ENCODE results near the gene EVI5L.
"Not testable (repeated sequence)": the region's sequence is repeated elsewhere in the genome, so short reads cannot be mapped to it uniquely, and the experiment has no call there.

EVI5L gene

DNA sequence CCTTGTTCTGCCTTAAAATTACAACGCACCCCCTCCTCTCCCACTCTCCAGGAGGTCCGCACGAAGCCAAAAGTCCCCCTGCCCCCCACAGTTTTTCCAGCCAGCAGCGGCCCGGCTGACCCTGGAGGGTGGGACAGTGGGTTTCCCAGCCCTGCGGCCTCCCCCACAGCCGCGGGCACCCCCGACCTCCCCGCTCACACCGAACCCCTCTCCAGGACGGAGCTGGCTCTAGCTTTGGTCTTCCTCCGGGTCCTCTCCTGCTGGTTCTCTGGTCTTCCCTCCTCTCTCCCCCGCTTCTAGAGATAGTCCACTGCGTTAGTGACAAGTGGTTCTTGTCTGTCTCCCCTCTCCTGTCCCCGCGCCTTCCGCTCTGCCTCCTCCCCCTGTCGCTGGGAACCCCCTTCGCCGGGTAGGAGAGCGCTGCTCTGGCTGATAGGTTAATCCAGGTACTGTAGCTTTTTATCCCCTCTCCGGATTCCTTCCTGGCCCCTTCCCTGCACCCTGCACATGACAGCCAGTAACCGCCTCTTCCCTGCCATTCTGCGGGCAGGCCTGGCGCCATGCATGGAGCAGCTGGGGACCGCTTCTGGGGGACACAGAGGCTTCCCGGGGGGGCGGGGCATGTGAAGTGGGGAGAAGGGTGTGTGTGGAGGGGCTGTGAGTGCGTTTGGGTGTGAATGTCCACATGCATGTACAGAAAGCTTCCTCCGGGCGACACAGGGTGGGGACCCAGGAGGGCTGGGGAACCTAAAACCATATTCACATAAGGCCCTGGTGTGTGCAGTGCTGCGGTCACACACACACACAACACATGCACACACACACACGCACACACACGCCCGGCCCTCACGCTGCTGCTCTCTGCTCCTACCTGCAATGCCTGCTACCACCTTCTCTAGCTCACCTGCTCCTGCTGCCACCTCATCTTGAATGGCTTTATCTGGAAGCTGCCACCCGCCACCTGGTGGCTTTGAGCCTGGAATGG, 27.0 kb downstream of the EVI5L start:
- H3K27me3 ChIP-seq (replicated peaks): no peaks in the 10 kb centered on the region
- no peak for DNase-seq
- H3K36me3 ChIP-seq (replicated peaks): no peaks in the 10 kb centered on the region
- TF ChIP-seq, protein P1, sequence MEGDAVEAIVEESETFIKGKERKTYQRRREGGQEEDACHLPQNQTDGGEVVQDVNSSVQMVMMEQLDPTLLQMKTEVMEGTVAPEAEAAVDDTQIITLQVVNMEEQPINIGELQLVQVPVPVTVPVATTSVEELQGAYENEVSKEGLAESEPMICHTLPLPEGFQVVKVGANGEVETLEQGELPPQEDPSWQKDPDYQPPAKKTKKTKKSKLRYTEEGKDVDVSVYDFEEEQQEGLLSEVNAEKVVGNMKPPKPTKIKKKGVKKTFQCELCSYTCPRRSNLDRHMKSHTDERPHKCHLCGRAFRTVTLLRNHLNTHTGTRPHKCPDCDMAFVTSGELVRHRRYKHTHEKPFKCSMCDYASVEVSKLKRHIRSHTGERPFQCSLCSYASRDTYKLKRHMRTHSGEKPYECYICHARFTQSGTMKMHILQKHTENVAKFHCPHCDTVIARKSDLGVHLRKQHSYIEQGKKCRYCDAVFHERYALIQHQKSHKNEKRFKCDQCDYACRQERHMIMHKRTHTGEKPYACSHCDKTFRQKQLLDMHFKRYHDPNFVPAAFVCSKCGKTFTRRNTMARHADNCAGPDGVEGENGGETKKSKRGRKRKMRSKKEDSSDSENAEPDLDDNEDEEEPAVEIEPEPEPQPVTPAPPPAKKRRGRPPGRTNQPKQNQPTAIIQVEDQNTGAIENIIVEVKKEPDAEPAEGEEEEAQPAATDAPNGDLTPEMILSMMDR (IDR thresholded peaks at IDR 0.05; ENCODE audit: low read depth, low read length, missing control alignments): no peak
- in situ Hi-C loops (cut with HindIII; ENCODE audit: low pct_ligation_motif_present, low sequenced_read_pairs): no loop called here
- no peak overlapping the region for H3K4me3 ChIP-seq (ENCODE audit: low read depth, low read length)
- no peak overlapping the region for H3K27ac ChIP-seq

DNA sequence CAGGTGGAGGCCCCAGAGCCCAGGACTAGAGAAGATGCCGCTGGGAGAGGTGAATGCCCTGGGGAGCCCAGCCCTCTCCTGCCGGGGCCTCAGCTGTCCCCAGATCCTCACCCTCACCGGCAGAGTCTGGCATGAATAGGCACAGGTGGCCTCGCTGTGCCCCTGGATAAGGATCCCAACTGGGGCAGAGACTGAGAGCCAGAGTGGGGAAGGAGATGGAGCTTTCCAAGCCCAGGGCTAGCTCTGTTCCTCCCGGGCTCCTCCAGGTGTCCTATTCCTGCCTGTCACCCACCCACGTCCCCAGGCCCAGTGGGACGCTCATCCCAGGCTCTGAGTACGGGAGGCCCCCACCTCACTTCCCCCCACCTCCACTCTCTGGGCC, 27.7 kb downstream of the EVI5L start:
- no peak for DNase-seq
- H3K36me3 ChIP-seq (replicated peaks): no peaks in the 10 kb centered on the region
- no peak overlapping the region for H3K4me3 ChIP-seq (ENCODE audit: low read depth, low read length)
- in situ Hi-C loops (cut with HindIII; ENCODE audit: low pct_ligation_motif_present, low sequenced_read_pairs): no loop called here
- no peaks in the 10 kb centered on the region for H3K27me3 ChIP-seq (replicated peaks)
- H3K27ac ChIP-seq: no peak overlapping the region
- TF ChIP-seq, protein P1 (IDR thresholded peaks at IDR 0.05; ENCODE audit: low read depth, low read length, missing control alignments): no peak

DNA sequence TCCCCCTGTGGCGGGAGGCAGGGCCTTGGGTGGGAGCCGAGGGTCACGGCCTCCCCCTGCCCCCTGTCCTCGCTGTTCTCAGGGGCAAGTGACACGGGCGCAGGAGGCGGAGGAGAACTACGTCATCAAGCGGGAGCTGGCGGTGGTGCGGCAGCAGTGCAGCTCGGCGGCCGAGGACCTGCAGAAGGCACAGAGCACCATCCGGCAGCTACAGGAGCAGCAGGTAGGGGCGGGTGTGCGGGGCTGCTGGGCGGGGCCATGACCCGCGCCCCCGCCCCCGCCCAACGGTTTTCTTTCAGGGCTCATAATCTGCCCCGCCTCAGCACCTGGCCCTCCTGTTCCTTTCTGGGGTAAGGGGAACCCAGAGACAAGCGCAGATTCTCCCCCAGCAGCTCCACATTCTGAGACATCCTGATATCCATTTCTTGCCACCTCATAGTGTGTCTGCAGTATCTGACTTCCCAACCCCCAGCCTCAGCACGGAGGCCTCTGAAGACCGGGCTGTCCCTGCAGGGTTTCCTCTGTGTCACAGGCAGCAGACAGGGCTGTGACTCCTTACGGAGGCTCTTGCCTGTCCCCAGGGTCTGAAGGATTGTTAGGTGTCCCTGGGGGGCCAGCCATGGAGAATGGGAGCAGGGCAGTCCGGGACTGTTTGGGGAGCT, 28.2 kb downstream of the EVI5L start:
- H3K36me3 ChIP-seq (replicated peaks): no peaks in the 10 kb centered on the region
- TF ChIP-seq, protein P1 (IDR thresholded peaks at IDR 0.05; ENCODE audit: low read depth, low read length, missing control alignments): no peak
- in situ Hi-C loops (cut with HindIII; ENCODE audit: low pct_ligation_motif_present, low sequenced_read_pairs): no loop called here
- DNase-seq: no peak
- no peaks in the 10 kb centered on the region for H3K27me3 ChIP-seq (replicated peaks)
- H3K27ac ChIP-seq: no peak overlapping the region
- no peak overlapping the region for H3K4me3 ChIP-seq (ENCODE audit: low read depth, low read length)

DNA sequence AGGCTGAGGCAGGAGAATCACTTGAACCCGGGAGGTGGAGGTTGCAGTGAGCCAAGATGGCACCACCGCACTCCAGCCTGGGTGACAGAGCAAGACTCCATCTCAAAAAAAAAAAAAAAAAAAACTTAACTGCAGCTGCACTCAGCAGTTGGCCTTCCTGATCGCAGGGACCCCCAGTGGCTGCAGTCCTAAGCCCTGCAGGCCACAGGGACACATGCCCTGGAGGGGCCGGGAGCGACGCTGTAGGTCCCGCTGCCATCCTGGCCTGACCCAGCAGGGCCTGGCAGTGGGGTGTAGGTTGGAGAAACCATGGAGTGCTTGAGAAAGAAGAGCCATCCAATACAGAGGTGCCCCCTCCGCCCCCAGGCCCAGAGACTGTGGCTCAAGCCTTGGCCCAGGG, 29.1 kb downstream of the EVI5L start:
- in situ Hi-C loops (cut with HindIII; ENCODE audit: low pct_ligation_motif_present, low sequenced_read_pairs); DNase-seq; H3K36me3 ChIP-seq (replicated peaks); H3K27me3 ChIP-seq (replicated peaks); H3K4me3 ChIP-seq (ENCODE audit: low read depth, low read length); H3K27ac ChIP-seq: not testable (repeated sequence)

DNA sequence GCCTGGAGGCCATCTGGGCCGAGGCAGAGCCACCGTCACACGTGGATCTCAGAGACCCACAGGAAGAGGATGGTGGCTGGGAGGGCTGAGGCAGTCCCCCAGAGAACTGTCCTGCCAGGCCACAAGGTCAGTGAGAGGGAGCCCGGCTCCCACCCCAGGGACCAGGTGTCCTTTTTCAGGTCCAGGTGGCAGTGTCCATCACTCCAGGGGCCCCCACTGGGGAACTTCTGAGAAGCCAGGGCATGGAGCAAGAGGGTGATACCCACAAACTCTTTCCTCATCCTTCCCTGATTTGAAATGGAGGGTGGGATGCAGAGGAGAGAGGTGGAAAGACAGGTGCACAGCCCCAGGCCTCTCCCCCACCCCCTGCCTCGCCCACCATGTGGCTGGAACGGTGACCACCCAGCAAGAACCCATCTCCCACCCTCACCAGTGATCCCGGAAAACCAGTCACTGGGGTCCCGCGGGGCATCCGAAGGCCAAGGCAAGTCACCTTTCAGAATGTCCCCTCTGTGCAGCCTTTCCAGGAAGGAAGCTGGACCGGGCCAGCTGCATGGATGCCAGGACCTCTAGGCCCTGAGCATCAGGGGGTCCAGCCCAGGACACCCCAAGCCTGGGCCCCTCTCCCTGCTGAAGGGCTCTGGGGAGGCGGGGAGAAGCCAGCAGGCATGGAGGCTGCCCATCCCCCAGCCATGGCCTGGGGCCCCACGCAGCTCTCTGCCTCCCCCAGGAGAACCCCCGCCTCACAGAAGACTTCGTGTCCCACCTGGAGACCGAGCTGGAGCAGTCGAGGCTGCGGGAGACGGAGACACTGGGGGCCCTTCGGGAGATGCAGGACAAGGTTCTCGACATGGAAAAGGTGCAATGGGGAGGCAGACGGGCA, 30.1 kb downstream of the EVI5L start:
- Histone ChIP-seq H3K27me3 (replicated peaks) (no peaks in the 10 kb centered on the region), H3K27ac (no peak overlapping the region), H3K36me3 (replicated peaks) (no peaks in the 10 kb centered on the region), H3K4me3 (ENCODE audit: low read depth, low read length) (no peak overlapping the region)
- DNase-seq: no peak
- TF ChIP-seq, protein P1 (IDR thresholded peaks at IDR 0.05; ENCODE audit: low read depth, low read length, missing control alignments): no peak
- in situ Hi-C loops (cut with HindIII; ENCODE audit: low pct_ligation_motif_present, low sequenced_read_pairs): no loop called here
